ENCODE measurements around the gene EVA1B. TPM values are rescaled to one million over a fixed set of nuclear protein-coding genes. Genes with fewer than 3 reads are reported as not detected.

The EVA1B gene
- polyA plus RNA-seq, 1 experiment = 133 TPM

DNA sequence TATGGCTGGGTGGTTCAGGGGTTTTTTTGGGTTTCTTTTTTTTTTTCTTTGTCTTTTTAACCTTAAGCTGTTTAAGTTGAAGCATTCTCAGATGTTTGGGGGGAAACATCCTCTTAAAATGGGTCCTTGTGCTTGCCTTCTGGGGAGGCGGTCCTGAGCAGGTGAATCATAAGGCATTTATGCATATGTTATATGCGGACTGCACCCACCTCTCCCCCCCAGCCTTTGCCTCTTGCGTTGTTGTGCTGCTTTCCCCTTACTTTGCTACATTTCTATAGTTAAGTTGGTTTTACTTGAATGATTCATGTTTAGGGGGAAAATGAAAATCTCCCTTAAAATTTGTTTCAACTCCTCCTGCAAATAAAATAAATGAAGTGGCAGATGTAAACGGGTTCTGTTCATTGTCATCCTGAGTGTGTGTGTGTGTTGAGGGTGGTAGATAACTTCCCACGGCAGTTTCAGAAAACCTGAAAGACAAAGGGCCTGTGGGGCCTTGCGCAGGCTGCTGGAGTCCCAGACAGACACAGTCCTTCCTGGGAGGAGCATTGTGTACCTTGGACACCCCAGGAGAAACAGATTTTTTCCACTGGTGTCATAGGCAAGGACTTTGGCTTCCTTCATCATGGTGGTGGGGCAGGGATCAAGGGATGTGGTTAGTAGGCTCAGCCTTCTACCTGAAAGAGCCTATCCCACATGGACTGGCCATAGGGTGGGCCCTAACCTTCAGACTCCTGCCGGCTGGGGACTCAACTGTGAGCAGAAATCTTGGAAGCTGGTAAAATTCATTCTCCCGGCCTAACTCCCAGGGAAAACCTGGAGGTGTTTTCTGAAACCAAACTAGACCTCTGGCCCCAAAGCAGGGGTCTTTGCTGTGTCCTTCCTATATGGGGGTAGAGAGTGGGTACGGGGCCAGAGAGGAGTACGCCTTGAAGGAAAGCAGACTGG lies 18.2 kb downstream of the EVA1B start:
- TF ChIP-seq, protein P1, sequence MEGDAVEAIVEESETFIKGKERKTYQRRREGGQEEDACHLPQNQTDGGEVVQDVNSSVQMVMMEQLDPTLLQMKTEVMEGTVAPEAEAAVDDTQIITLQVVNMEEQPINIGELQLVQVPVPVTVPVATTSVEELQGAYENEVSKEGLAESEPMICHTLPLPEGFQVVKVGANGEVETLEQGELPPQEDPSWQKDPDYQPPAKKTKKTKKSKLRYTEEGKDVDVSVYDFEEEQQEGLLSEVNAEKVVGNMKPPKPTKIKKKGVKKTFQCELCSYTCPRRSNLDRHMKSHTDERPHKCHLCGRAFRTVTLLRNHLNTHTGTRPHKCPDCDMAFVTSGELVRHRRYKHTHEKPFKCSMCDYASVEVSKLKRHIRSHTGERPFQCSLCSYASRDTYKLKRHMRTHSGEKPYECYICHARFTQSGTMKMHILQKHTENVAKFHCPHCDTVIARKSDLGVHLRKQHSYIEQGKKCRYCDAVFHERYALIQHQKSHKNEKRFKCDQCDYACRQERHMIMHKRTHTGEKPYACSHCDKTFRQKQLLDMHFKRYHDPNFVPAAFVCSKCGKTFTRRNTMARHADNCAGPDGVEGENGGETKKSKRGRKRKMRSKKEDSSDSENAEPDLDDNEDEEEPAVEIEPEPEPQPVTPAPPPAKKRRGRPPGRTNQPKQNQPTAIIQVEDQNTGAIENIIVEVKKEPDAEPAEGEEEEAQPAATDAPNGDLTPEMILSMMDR (IDR thresholded peaks at IDR 0.05; ENCODE audit: insufficient read depth, low read depth, low read length) = no peak
- ChIA-PET POLR2A (no interaction called here), CTCF (interaction anchor here (1.1 to 1.8 kb wide), 4 partner anchors 20 to 116 kb away, joined by 3 read pairs; no protein-coding TSS in a partner anchor)
- Histone ChIP-seq H3K27me3 (ENCODE audit: control insufficient read depth, insufficient read depth, low read length) (no peaks in the 10 kb centered on the region), H3K4me3 (ENCODE audit: low read depth, low read length) (no peak overlapping the region), H3K36me3 (ENCODE audit: control insufficient read depth, insufficient read depth, low read length) (peaks cover 25% of the 10 kb centered on the region)
- DNase-seq (ENCODE audit: low read depth) = no peak

DNA sequence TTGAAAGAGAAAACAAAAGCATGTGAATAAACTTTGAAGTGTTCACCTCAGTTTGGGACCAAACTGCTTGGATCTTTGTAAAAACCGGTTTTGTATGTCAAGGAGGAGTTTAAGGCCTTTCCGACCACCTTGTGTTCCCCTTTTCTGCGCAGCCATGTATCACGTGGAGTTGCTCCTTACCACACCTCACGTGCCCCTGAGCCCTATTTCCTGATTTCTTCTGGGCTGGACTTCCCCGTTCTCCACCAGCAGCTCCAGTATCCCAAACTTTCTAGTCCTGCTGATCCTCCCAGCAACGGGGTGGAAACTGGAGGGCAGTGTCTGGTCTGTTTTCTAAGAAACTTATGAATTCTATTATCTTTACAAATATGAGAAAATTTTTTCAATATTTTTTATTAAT lies 18.9 kb downstream of the EVA1B start:
- no peak overlapping the region for H3K4me3 ChIP-seq (ENCODE audit: low read depth, low read length)
- no peaks in the 10 kb centered on the region for H3K27me3 ChIP-seq (ENCODE audit: control insufficient read depth, insufficient read depth, low read length)
- TF ChIP-seq, protein P1 (IDR thresholded peaks at IDR 0.05; ENCODE audit: insufficient read depth, low read depth, low read length) = no peak
- POLR2A ChIA-PET = no interaction called here
- CTCF ChIA-PET = interaction anchor here (0.5 to 1.2 kb wide), 3 partner anchors 31 to 117 kb away, joined by 3 read pairs; no protein-coding TSS in a partner anchor
- peaks cover 25% of the 10 kb centered on the region for H3K36me3 ChIP-seq (ENCODE audit: control insufficient read depth, insufficient read depth, low read length)
- no peak for DNase-seq (ENCODE audit: low read depth)

DNA sequence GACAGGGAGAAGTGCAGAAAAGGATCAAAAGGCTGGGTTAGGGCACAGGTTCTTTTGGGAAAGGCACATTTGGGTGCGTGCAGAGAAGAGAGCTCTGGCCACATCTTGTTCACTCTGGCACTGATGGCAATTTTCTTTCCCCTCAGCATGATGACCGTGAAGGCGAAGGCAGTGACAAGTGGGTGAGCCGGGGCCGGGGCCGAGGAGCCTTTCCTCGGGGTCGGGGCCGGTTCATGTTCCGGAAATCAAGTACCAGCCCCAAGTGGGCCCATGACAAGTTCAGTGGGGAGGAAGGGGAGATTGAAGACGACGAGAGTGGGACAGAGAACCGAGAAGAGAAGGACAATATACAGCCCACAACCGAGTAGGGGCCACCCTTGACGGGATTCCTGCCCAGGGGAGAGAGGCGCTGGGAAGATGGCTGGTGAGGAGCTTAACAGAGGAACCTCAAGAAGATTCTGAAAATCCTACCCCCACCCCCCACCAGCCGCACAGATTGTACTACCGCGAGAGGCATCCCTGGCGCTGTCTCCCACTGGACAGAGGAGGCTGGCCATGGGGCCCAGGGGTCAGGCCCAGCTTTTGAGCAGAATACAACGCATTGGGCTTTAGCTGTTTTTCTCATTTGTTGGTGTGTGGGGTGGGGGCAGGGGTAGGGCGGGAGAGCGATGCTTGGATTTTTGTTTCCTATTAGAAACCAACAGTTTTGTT lies 19.6 kb downstream of the EVA1B start:
- H3K27me3 ChIP-seq (ENCODE audit: control insufficient read depth, insufficient read depth, low read length) = no peaks in the 10 kb centered on the region
- ChIA-PET CTCF (interaction anchor here (0.5 to 1.6 kb wide), 5 partner anchors 30 to 154 kb away, joined by 3 read pairs; no protein-coding TSS in a partner anchor), POLR2A (no interaction called here)
- DNase-seq (ENCODE audit: low read depth) = no peak
- no peak overlapping the region for H3K4me3 ChIP-seq (ENCODE audit: low read depth, low read length)
- peaks cover 25% of the 10 kb centered on the region for H3K36me3 ChIP-seq (ENCODE audit: control insufficient read depth, insufficient read depth, low read length)
- TF ChIP-seq, protein P1 (IDR thresholded peaks at IDR 0.05; ENCODE audit: insufficient read depth, low read depth, low read length) = no peak

DNA sequence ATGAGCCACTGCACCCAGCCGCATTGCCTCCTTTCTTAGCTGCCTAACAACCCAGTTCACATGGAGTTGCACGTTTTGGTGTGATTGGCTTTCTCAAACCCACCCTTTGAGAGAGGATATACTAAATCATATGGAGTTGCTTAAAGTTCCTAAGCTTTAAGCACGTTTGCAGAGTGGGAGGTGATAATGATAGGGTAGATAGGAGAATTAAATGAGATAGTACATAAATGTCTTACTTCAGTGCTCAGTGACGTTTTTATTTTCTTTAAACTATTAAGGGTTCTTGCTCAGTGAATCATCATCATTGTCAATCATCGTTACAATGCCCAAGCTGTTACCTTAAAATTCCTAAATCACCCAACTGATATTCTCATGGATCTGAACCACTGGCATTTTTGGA lies 20.2 kb downstream of the EVA1B start:
- CTCF ChIA-PET = interaction anchor here (0.8 to 1.6 kb wide), 3 partner anchors 115 to 153 kb away, joined by 3 read pairs; no protein-coding TSS in a partner anchor
- Histone ChIP-seq H3K4me3 (ENCODE audit: low read depth, low read length) (no peak overlapping the region), H3K27me3 (ENCODE audit: control insufficient read depth, insufficient read depth, low read length) (no peaks in the 10 kb centered on the region), H3K36me3 (ENCODE audit: control insufficient read depth, insufficient read depth, low read length) (peaks cover 27% of the 10 kb centered on the region)
- TF ChIP-seq, protein P1 (IDR thresholded peaks at IDR 0.05; ENCODE audit: insufficient read depth, low read depth, low read length) = no peak
- DNase-seq (ENCODE audit: low read depth) = no peak
- POLR2A ChIA-PET = no interaction called here

DNA sequence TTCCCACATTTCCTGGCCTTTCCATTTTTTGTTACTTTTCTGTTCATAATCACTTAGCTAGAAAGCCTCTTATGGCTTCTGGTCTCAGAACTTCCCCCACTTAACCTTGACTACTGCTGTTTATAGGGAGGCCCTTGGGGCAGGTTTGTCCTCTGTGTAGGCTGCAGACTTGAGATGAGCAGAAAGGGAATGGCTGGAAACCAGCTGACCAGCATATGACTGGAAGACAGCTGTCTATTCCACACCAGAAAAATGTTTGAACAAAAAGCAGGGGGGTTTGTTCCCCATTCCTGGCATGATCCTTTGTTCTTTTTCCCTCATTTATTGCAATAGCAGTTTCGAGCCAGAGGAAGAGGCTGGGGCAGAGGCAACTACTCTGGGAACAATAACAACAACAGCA lies 22.2 kb downstream of the EVA1B start:
- peaks cover 33% of the 10 kb centered on the region for H3K36me3 ChIP-seq (ENCODE audit: control insufficient read depth, insufficient read depth, low read length)
- H3K4me3 ChIP-seq (ENCODE audit: low read depth, low read length) = no peak overlapping the region
- no peak for DNase-seq (ENCODE audit: low read depth)
- TF ChIP-seq, protein P1 (IDR thresholded peaks at IDR 0.05; ENCODE audit: insufficient read depth, low read depth, low read length) = no peak
- no peaks in the 10 kb centered on the region for H3K27me3 ChIP-seq (ENCODE audit: control insufficient read depth, insufficient read depth, low read length)
- CTCF ChIA-PET = interaction anchor here (1.2 to 6.0 kb wide), 5 partner anchors 13 to 152 kb away, joined by 3 to 56 read pairs (median 6); partner anchors contain the start of gene TRAPPC3
- POLR2A ChIA-PET = no interaction called here

All from BJ (cell line).